ENCODE data around the gene COP1.

The COP1 gene

GRCh38 chr1:175920381-175920780 lies 286.7 kb downstream of the COP1 start:
- Histone ChIP-seq H3K4me3 (ENCODE audit: low read length) (no peak overlapping the region), H3K27ac (ENCODE audit: low read depth, low read length) (no peak overlapping the region), H3K9me3 (ENCODE audit: insufficient read depth, low read depth, low read length) (no peaks in the 10 kb centered on the region), H3K4me1 (ENCODE audit: insufficient read depth, low read length) (peaks cover 35% of the 10 kb centered on the region), H3K9ac (ENCODE audit: low read depth, low read length) (no peak overlapping the region), H3K36me3 (ENCODE audit: insufficient read depth, low read length) (no peaks in the 10 kb centered on the region), H3K27me3 (ENCODE audit: insufficient read depth, low read length) (peaks cover 86% of the 10 kb centered on the region)
- 97% methylated on average over 3 of the region's 4 CpGs for WGBS

GRCh38 chr1:175919001-175919400 lies 288.1 kb downstream of the COP1 start:
- Histone ChIP-seq H3K9me3 (ENCODE audit: insufficient read depth, low read depth, low read length) (no peaks in the 10 kb centered on the region), H3K9ac (ENCODE audit: low read depth, low read length) (no peak overlapping the region), H3K4me3 (ENCODE audit: low read length) (no peak overlapping the region), H3K4me1 (ENCODE audit: insufficient read depth, low read length) (peaks cover 35% of the 10 kb centered on the region), H3K27me3 (ENCODE audit: insufficient read depth, low read length) (peaks cover 93% of the 10 kb centered on the region), H3K36me3 (ENCODE audit: insufficient read depth, low read length) (no peaks in the 10 kb centered on the region), H3K27ac (ENCODE audit: low read depth, low read length) (peak overlapping the region; percentile 28; the same call in 1 of the 2 replicates)
- WGBS, result 78% methylated on average over 1 of the region's 1 CpG

- H3K4me3 ChIP-seq (ENCODE audit: low read length), result no peak overlapping the region
- H3K9ac ChIP-seq (ENCODE audit: low read depth, low read length), result no peak overlapping the region
- no peaks in the 10 kb centered on the region for H3K9me3 ChIP-seq (ENCODE audit: insufficient read depth, low read depth, low read length)
- H3K36me3 ChIP-seq (ENCODE audit: insufficient read depth, low read length), result no peaks in the 10 kb centered on the region
- peaks cover 93% of the 10 kb centered on the region for H3K27me3 ChIP-seq (ENCODE audit: insufficient read depth, low read length)
- 0% methylated on average over 2 of the region's 2 CpGs for WGBS
- peaks cover 35% of the 10 kb centered on the region for H3K4me1 ChIP-seq (ENCODE audit: insufficient read depth, low read length)
- no peak overlapping the region; the same call in 1 of the 2 replicates for H3K27ac ChIP-seq (ENCODE audit: low read depth, low read length)
Observed at GRCh38 chr1:175918364-175918801, 288.7 kb downstream of the COP1 start.

- Histone ChIP-seq H3K4me3 (ENCODE audit: low read length) (no peak overlapping the region), H3K9me3 (ENCODE audit: insufficient read depth, low read depth, low read length) (peaks cover 17% of the 10 kb centered on the region), H3K27me3 (ENCODE audit: insufficient read depth, low read length) (peaks cover 96% of the 10 kb centered on the region), H3K36me3 (ENCODE audit: insufficient read depth, low read length) (no peaks in the 10 kb centered on the region), H3K4me1 (ENCODE audit: insufficient read depth, low read length) (peaks cover 5% of the 10 kb centered on the region), H3K27ac (ENCODE audit: low read depth, low read length) (no peak overlapping the region), H3K9ac (ENCODE audit: low read depth, low read length) (no peak overlapping the region)
- 84% methylated on average over 1 of the region's 2 CpGs for WGBS
Observed at GRCh38 chr1:175914115-175914514, 293.0 kb downstream of the COP1 start.

- peaks cover 17% of the 10 kb centered on the region for H3K9me3 ChIP-seq (ENCODE audit: insufficient read depth, low read depth, low read length)
- no peaks in the 10 kb centered on the region for H3K4me1 ChIP-seq (ENCODE audit: insufficient read depth, low read length)
- peaks cover 100% of the 10 kb centered on the region for H3K27me3 ChIP-seq (ENCODE audit: insufficient read depth, low read length)
- no peak overlapping the region for H3K9ac ChIP-seq (ENCODE audit: low read depth, low read length)
- no peak overlapping the region for H3K27ac ChIP-seq (ENCODE audit: low read depth, low read length)
- no peaks in the 10 kb centered on the region for H3K36me3 ChIP-seq (ENCODE audit: insufficient read depth, low read length)
- H3K4me3 ChIP-seq (ENCODE audit: low read length), result no peak overlapping the region
- 88% methylated on average over 1 of the region's 1 CpG for WGBS
Observed at GRCh38 chr1:175911138-175911537, 295.9 kb downstream of the COP1 start.

- Histone ChIP-seq H3K36me3 (ENCODE audit: insufficient read depth, low read length) (no peaks in the 10 kb centered on the region), H3K4me3 (ENCODE audit: low read length) (no peak overlapping the region), H3K9me3 (ENCODE audit: insufficient read depth, low read depth, low read length) (peaks cover 13% of the 10 kb centered on the region), H3K4me1 (ENCODE audit: insufficient read depth, low read length) (0 out of 2 replicates have a peak, but pooled peaks cover 3% of the 10 kb centered on the region), H3K9ac (ENCODE audit: low read depth, low read length) (no peak overlapping the region), H3K27ac (ENCODE audit: low read depth, low read length) (no peak overlapping the region), H3K27me3 (ENCODE audit: insufficient read depth, low read length) (peaks cover 100% of the 10 kb centered on the region)
- 94% methylated on average over 3 of the region's 3 CpGs for WGBS
Observed at GRCh38 chr1:175906370-175906769, 300.7 kb downstream of the COP1 start.

GRCh38 chr1:175904808-175905207 lies 302.3 kb downstream of the COP1 start:
- H3K27me3 ChIP-seq (ENCODE audit: insufficient read depth, low read length), result peaks cover 100% of the 10 kb centered on the region
- no peak overlapping the region for H3K4me3 ChIP-seq (ENCODE audit: low read length)
- no peak overlapping the region for H3K27ac ChIP-seq (ENCODE audit: low read depth, low read length)
- no peaks in the 10 kb centered on the region for H3K9me3 ChIP-seq (ENCODE audit: insufficient read depth, low read depth, low read length)
- H3K36me3 ChIP-seq (ENCODE audit: insufficient read depth, low read length), result no peaks in the 10 kb centered on the region
- no peak overlapping the region for H3K9ac ChIP-seq (ENCODE audit: low read depth, low read length)
- WGBS, result 55% methylated on average over 2 of the region's 3 CpGs
- 0 out of 2 replicates have a peak, but pooled peaks cover 3% of the 10 kb centered on the region for H3K4me1 ChIP-seq (ENCODE audit: insufficient read depth, low read length)

- Histone ChIP-seq H3K27ac (ENCODE audit: low read depth, low read length) (no peak overlapping the region), H3K27me3 (ENCODE audit: insufficient read depth, low read length) (peaks cover 100% of the 10 kb centered on the region), H3K9ac (ENCODE audit: low read depth, low read length) (no peak overlapping the region), H3K36me3 (ENCODE audit: insufficient read depth, low read length) (no peaks in the 10 kb centered on the region), H3K4me3 (ENCODE audit: low read length) (no peak overlapping the region), H3K9me3 (ENCODE audit: insufficient read depth, low read depth, low read length) (no peaks in the 10 kb centered on the region), H3K4me1 (ENCODE audit: insufficient read depth, low read length) (0 out of 2 replicates have a peak, but pooled peaks cover 3% of the 10 kb centered on the region)
- WGBS, result 85% methylated on average over 8 of the region's 8 CpGs
Observed at GRCh38 chr1:175902281-175902680, 304.8 kb downstream of the COP1 start.

- H3K27ac ChIP-seq (ENCODE audit: low read depth, low read length), result no peak overlapping the region
- WGBS, result 92% methylated on average over 5 of the region's 5 CpGs
- no peak overlapping the region for H3K9ac ChIP-seq (ENCODE audit: low read depth, low read length)
- H3K4me1 ChIP-seq (ENCODE audit: insufficient read depth, low read length), result 0 out of 2 replicates have a peak, but pooled peaks cover 3% of the 10 kb centered on the region
- no peaks in the 10 kb centered on the region for H3K9me3 ChIP-seq (ENCODE audit: insufficient read depth, low read depth, low read length)
- peaks cover 100% of the 10 kb centered on the region for H3K27me3 ChIP-seq (ENCODE audit: insufficient read depth, low read length)
- H3K36me3 ChIP-seq (ENCODE audit: insufficient read depth, low read length), result no peaks in the 10 kb centered on the region
- H3K4me3 ChIP-seq (ENCODE audit: low read length), result no peak overlapping the region
Observed at GRCh38 chr1:175901076-175901836, 305.8 kb downstream of the COP1 start.

GRCh38 chr1:175900171-175900570 lies 306.9 kb downstream of the COP1 start:
- 0 out of 2 replicates have a peak, but pooled peaks cover 3% of the 10 kb centered on the region for H3K4me1 ChIP-seq (ENCODE audit: insufficient read depth, low read length)
- no peaks in the 10 kb centered on the region for H3K9me3 ChIP-seq (ENCODE audit: insufficient read depth, low read depth, low read length)
- H3K4me3 ChIP-seq (ENCODE audit: low read length), result no peak overlapping the region
- H3K27me3 ChIP-seq (ENCODE audit: insufficient read depth, low read length), result peaks cover 98% of the 10 kb centered on the region
- WGBS, result 92% methylated on average over 4 of the region's 4 CpGs
- no peak overlapping the region for H3K9ac ChIP-seq (ENCODE audit: low read depth, low read length)
- no peaks in the 10 kb centered on the region for H3K36me3 ChIP-seq (ENCODE audit: insufficient read depth, low read length)
- H3K27ac ChIP-seq (ENCODE audit: low read depth, low read length), result no peak overlapping the region

GRCh38 chr1:175895966-175896365 lies 311.1 kb downstream of the COP1 start:
- Histone ChIP-seq H3K9me3 (ENCODE audit: insufficient read depth, low read depth, low read length) (no peaks in the 10 kb centered on the region), H3K4me3 (ENCODE audit: low read length) (no peak overlapping the region), H3K9ac (ENCODE audit: low read depth, low read length) (no peak overlapping the region), H3K27ac (ENCODE audit: low read depth, low read length) (no peak overlapping the region), H3K36me3 (ENCODE audit: insufficient read depth, low read length) (no peaks in the 10 kb centered on the region), H3K27me3 (ENCODE audit: insufficient read depth, low read length) (peaks cover 98% of the 10 kb centered on the region), H3K4me1 (ENCODE audit: insufficient read depth, low read length) (no peaks in the 10 kb centered on the region)
- no CpG with 5 or more reads among the region's 1 CpG for WGBS

Data from HUES64 (cell line).